ENCODE results near the gene BLACAT1. TPM values are rescaled to one million over a fixed set of nuclear protein-coding genes. Genes with fewer than 3 reads are reported as not detected.

Gene BLACAT1
- total RNA-seq, 1 experiment from 2014 or later: 13.5 TPM

DNA sequence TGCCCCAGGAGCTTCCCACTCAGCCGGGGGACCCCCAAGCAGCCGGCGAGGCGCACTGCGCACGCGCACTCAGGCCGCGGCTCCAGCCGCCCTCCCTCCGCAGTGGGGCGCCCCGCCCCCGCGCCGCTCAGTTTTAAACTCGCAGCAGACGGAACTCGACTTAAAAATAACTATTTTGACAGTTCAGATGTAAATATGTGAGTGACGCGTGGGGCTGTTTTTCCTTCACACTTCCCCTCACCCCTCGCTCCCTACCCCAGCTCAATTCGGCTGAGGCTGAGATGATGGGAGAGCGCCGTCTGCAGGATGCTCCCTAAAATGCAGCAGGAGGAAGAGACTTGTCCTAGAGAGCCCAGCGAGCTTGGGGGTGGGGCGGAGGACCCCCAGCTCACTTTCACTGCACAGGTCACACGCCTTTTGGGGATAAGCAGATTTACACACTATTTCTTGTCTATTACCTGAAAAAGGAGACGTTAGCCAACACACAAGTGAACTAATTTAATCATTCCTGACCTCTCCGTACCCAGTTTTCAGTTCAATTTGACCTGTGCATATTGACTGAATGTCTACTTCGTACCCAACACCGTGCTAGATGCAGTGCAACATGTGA, 25.0 kb downstream of the BLACAT1 start:
- no peak for TF ChIP-seq EZH2 (IDR thresholded peaks at IDR 0.05; ENCODE audit: low read depth)
- TF ChIP-seq, protein P1, sequence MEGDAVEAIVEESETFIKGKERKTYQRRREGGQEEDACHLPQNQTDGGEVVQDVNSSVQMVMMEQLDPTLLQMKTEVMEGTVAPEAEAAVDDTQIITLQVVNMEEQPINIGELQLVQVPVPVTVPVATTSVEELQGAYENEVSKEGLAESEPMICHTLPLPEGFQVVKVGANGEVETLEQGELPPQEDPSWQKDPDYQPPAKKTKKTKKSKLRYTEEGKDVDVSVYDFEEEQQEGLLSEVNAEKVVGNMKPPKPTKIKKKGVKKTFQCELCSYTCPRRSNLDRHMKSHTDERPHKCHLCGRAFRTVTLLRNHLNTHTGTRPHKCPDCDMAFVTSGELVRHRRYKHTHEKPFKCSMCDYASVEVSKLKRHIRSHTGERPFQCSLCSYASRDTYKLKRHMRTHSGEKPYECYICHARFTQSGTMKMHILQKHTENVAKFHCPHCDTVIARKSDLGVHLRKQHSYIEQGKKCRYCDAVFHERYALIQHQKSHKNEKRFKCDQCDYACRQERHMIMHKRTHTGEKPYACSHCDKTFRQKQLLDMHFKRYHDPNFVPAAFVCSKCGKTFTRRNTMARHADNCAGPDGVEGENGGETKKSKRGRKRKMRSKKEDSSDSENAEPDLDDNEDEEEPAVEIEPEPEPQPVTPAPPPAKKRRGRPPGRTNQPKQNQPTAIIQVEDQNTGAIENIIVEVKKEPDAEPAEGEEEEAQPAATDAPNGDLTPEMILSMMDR (conservative IDR thresholded peaks at IDR 0.05): peak; percentile 51
- Histone ChIP-seq H4K20me1 (ENCODE audit: insufficient read depth) (no peaks in the 10 kb centered on the region), H3K4me3 (no peak overlapping the region), H3K9me3 (ENCODE audit: insufficient read depth, low read depth) (no peaks in the 10 kb centered on the region), H3K79me2 (ENCODE audit: low read depth) (no peaks in the 10 kb centered on the region), H3K27me3 (ENCODE audit: insufficient read depth, low read depth) (peaks cover 25% of the 10 kb centered on the region; the same call in 1 of the 2 replicates), H3K4me1 (replicated peaks; ENCODE audit: insufficient read depth) (no peaks in the 10 kb centered on the region), H3K9me2 (ENCODE audit: insufficient read depth) (no peaks in the 10 kb centered on the region), H3K4me2 (peak overlapping the region; percentile 27; the same call in 1 of the 2 replicates), H2AFZ (no peak overlapping the region), H3K27ac (no peak overlapping the region), H3F3A (ENCODE audit: insufficient read depth, low read depth) (0 out of 2 replicates have a peak, but pooled peaks cover 3% of the 10 kb centered on the region), H3K36me3 (ENCODE audit: low read depth) (no peaks in the 10 kb centered on the region)
- DNase-seq: peak in 1 of 2 experiments; percentile 48
- BruUV-seq (replicated peaks): no TSS peak
- intact Hi-C loops (cut with micrococcal nuclease; ENCODE audit: unreplicated experiment): no loop called here
- ChIA-PET POLR2A (ENCODE audit: unreplicated experiment) (interaction anchor here (0.5 to 0.7 kb wide), 2 partner anchors 10 to 99 kb away, joined by 4 to 5 read pairs; no protein-coding TSS in a partner anchor), CTCF (interaction anchor here (0.9 to 1.1 kb wide), 4 partner anchors 10 to 157 kb away, joined by 3 to 9 read pairs (median 6); no protein-coding TSS in a partner anchor)

DNA sequence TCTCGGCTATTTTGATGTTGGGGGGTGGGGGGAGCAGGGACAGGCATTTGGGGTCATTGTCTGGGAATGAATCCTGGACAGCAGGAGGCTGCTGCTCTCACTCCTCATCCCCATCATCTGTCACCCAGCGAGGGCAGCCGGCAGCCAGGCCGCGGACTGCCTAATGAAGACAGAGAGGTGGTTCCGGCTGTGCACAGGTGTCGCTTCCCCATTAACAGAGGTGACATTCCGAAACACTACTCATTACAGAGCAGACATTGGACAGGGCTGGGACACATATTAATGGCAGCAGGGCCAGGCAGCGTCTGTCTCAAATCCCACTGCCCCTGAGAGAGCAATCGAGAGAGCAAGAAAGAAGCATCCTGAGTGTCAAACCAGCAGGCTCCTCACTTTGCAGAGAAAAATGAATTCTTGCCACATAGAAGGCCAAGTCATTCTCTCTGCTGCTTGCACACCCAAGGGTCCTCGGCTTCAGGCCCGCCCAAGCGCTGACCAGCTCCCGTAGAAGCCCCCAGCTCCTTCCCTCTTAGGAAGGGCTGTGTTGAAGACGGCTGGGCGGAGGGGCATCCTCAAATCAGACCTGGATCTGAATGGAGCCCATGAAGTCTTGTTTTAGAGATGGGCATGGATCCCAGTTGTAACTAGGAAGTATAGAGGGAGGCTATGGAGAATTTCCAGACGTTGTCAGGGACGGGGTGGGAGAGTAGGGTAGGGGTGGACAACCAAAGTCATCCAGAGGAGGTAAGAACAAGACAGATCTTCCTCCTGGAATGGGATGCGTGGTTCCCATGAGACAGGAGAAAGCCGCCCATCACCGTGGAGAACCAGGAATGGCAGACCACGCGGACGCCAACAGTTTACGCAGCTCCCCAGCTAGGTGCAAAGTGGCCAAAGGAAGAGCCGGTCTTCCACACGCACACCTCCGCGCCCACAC, 25.8 kb downstream of the BLACAT1 start:
- TF ChIP-seq, protein P1 (conservative IDR thresholded peaks at IDR 0.05): no peak
- TF ChIP-seq EZH2 (IDR thresholded peaks at IDR 0.05; ENCODE audit: low read depth): no peak
- Histone ChIP-seq H3F3A (ENCODE audit: insufficient read depth, low read depth) (no peaks in the 10 kb centered on the region), H2AFZ (no peak overlapping the region), H3K4me1 (replicated peaks; ENCODE audit: insufficient read depth) (no peaks in the 10 kb centered on the region), H4K20me1 (ENCODE audit: insufficient read depth) (no peaks in the 10 kb centered on the region), H3K4me2 (peak overlapping the region; percentile 27; the same call in 1 of the 2 replicates), H3K36me3 (ENCODE audit: low read depth) (no peaks in the 10 kb centered on the region), H3K27ac (no peak overlapping the region), H3K9me3 (ENCODE audit: insufficient read depth, low read depth) (no peaks in the 10 kb centered on the region), H3K79me2 (ENCODE audit: low read depth) (no peaks in the 10 kb centered on the region), H3K9me2 (ENCODE audit: insufficient read depth) (no peaks in the 10 kb centered on the region), H3K4me3 (no peak overlapping the region), H3K27me3 (ENCODE audit: insufficient read depth, low read depth) (peaks cover 31% of the 10 kb centered on the region; the same call in 1 of the 2 replicates)
- BruUV-seq (replicated peaks): no TSS peak
- intact Hi-C loops (cut with micrococcal nuclease; ENCODE audit: unreplicated experiment): no loop called here
- no peak for DNase-seq
- POLR2A ChIA-PET (ENCODE audit: unreplicated experiment): interaction anchor here (0.5 to 0.7 kb wide), 2 partner anchors 11 to 98 kb away, joined by 4 to 5 read pairs; no protein-coding TSS in a partner anchor
- CTCF ChIA-PET: interaction anchor here (0.9 to 1.2 kb wide), 5 partner anchors 11 to 157 kb away, joined by 3 to 9 read pairs (median 7); no protein-coding TSS in a partner anchor

DNA sequence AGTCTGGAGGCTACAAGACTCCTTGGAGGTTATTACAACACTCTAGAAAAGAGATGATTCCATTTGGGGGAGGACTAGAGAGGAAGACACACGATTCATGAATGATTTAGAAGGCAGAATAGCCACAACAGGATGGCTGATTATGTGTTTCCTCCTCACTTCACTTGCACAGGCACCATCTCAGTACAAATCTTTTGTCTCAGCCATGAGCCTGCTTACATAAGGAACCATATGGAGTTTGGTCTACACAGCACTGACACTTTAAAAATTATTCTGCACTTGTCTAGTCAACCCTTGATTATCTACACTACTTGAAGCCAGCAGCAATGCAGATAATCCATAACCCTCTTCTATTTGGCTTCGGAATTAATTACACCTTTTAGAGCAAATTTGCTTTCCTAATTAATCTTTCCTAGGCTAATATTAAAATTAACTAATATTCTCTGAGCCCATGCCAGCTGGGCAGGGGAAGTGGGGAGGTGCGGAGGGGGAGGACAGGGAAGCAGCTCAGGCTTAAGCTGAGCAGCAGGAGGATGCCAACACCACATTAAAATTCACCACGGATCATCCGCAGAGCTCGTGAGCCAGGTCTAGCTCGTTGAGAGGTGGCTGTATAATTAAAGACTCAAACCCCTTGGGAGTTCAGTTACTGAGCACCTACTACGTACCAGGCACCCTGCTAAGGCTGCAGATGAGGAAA, 30.8 kb downstream of the BLACAT1 start:
- no peak overlapping the region for H3K4me2 ChIP-seq
- H3K27me3 ChIP-seq (ENCODE audit: insufficient read depth, low read depth): peaks cover 64% of the 10 kb centered on the region; the same call in 1 of the 2 replicates
- no peaks in the 10 kb centered on the region for H3K4me1 ChIP-seq (replicated peaks; ENCODE audit: insufficient read depth)

More for the DNA sequence above, 30.8 kb downstream of the BLACAT1 start:
- Histone ChIP-seq H2AFZ (no peak overlapping the region), H3F3A (ENCODE audit: insufficient read depth, low read depth) (no peaks in the 10 kb centered on the region), H3K27ac (no peak overlapping the region), H3K9me2 (ENCODE audit: insufficient read depth) (no peaks in the 10 kb centered on the region), H3K4me3 (no peak overlapping the region), H4K20me1 (ENCODE audit: insufficient read depth) (no peaks in the 10 kb centered on the region), H3K79me2 (ENCODE audit: low read depth) (no peaks in the 10 kb centered on the region), H3K9me3 (ENCODE audit: insufficient read depth, low read depth) (no peaks in the 10 kb centered on the region), H3K36me3 (ENCODE audit: low read depth) (no peaks in the 10 kb centered on the region)
- BruUV-seq (replicated peaks): no TSS peak
- POLR2A ChIA-PET (ENCODE audit: unreplicated experiment): interaction anchor here (0.6 kb wide), 1 partner anchor 22 kb away, joined by 3 read pairs; no protein-coding TSS in a partner anchor
- no peak for TF ChIP-seq EZH2 (IDR thresholded peaks at IDR 0.05; ENCODE audit: low read depth)
- TF ChIP-seq, protein P1 (conservative IDR thresholded peaks at IDR 0.05): no peak
- intact Hi-C loops (cut with micrococcal nuclease; ENCODE audit: unreplicated experiment): no loop called here
- CTCF ChIA-PET: interaction anchor here (0.6 kb wide), 1 partner anchor 233 kb away, joined by 5 read pairs; no protein-coding TSS in a partner anchor
- DNase-seq: no peak
